Measurements from ENCODE around the gene PDLIM3.
"Not testable (repeated sequence)": the region's sequence is repeated elsewhere in the genome, so short reads cannot be mapped to it uniquely, and the experiment has no call there.

PDLIM3 gene

DNA sequence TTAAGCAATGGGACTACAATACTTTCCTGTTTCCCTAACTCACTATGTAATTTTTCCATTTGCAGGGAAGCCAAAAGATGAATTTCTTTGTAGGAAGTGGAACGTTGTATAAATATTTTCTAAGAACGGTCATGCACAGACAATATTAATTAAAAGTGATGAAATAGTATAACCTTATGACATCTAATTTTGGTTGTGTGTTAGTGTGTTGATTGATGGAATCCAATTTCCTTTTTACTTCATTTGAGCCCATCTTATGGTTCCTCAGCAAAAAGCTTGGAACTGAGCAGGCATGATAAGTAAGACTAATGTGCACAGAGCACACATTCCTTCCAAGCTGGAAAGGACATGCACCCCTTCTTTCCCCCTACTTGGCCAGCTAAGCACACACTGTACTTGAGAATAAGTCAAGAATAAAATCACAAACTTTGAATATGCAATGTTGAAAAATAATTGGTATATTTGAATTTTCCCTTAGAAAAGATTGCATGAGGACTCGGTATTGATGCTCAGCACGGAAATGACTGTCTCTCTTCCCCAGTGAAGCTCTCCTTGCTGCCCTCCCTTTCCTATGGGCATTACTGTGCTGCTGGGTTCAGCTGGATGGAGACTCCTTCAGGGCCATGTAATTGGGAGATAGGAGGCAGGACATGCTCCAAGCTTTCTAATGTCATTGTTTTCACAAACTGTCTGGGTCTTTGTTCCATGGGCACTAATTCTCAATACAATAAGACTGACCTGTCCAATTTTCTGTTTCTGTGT lies 19.2 kb upstream of the PDLIM3 start:
- no peak for DNase-seq (ENCODE audit: low read depth)

- no peak for DNase-seq (ENCODE audit: low read depth)
These were observed 16.9 kb upstream of the PDLIM3 start for GRCh38 chr4:185552254-185552653.

GRCh38 chr4:185550933-185551332 lies 15.6 kb upstream of the PDLIM3 start:
- no peak for DNase-seq (ENCODE audit: low read depth)

GRCh38 chr4:185549095-185549639 lies 13.9 kb upstream of the PDLIM3 start:
- DNase-seq (ENCODE audit: low read depth), result no peak

DNA sequence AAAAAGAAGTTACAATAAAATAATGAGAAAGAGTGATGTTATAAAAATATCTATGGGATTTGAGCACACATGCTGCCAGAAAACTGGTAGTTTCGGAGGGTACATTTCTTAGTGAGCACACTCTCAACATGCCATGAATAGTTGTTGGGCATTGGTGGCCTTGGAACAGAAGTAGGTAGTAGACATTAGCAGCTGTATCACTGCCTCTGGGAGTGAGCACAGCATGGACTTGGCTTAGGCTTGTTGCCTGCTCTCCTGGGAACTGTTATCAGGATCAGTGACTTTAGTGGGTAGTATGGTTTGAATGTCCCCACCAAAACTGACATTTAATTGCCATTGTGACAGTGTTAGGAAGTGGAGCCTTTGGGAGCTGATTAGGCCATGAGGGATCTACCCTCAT lies 13.3 kb upstream of the PDLIM3 start:
- DNase-seq (ENCODE audit: low read depth), result no peak

DNA sequence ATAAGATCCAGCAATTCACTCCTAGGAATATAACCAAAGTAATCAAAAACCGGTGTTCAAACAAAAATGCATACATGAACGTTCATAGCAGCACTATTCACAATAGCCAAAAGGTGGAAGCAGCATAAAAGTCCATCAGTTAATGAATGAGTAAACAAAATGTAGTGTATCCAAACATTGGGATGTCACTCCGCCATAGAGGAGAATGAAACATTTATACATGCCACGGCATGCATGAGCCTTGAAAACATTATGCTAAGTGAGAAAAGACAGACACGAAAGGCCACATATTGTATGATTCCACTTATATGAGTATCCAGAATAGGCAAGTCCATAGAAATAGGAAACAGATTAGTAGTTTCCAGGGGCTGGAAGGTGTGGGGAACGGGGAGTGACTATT lies 11.0 kb upstream of the PDLIM3 start:
- no peak for DNase-seq (ENCODE audit: low read depth)

DNA sequence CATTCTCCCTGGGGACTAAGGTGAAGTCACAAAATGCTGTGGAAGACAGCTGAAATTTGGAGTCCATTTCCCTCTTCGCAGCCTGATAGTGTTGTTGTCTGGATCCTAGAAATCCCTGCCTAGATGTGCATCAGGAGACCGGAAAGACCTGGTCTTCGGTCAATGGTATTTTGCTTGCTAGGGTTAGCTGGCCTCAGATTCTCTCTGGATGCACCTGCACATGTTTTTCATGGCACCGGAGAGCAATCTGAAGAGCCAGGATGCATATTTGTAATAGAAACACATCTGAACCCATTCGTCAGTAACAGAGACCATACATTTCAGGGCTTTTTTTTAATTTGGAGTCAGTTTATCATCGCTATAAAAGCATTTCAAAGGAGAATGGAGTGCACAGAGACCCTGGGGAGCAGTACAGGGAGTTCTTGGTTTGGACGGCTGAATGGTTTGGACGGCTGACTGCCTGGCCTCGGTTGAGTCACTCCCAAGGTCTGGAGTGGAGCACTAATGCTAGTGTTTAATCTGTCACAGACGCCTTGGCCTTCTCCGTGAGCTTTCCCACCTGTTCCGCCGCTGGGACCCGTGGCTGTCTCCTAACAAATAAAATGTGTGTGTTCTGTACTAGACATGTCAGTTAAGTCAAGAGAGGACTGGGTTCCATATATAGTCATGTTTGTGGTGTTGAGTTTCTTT lies 7.5 kb upstream of the PDLIM3 start:
- DNase-seq (ENCODE audit: low read depth), result no peak

DNA sequence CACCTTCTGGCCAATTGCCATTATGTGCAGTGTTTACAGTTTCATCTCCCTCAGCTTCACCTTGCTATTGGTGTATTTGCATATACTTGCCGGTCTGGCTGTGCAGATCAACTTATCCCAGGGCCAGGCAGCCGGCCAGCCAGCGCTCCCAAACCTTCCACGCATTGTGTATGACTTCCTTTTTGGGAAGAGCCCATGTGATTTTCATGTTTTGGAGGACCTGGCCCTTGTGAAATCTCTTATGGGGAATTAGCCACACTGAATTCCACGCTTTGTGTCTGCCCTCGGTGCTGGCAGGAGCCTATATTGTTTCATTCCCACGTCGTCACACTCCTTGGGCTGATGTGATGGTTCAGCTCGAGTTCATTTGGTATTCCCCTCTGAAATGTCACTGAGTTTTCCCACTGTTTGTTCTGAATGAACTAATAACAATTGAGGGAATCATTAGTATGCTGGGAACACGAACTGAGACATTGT lies 6.0 kb upstream of the PDLIM3 start:
- no peak for DNase-seq (ENCODE audit: low read depth)

DNA sequence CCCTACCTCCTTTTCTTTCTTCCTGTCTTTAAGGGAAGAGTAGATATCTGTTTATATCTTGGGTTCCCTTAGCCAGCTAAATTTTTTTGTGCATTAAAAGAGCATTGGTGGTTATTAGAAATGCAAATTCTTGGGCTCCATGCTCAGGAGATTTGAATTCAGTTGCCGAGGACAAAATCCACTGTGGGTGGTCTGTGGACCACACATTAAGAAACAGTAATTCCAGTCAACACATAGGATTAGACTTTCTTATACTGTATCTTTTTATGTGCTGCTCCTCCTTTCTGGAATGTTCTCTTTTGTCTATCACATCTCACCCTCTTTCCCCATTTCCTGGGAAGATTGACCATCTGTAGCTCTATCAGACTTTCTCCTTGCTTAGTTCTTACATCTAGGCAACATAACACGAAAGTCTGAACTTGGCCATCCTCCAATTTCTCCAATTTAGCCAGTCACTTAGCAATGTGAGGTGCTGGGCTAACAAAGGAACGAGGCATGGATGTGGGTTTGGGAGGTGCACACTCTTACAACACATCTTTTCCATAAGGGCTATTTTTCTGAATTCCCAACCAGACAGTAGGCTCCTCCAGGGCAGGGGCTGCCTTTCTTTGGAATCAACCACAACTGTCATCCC lies 5.3 kb upstream of the PDLIM3 start:
- no peak for DNase-seq (ENCODE audit: low read depth)

GRCh38 chr4:185540040-185540439 lies 4.7 kb upstream of the PDLIM3 start:
- DNase-seq (ENCODE audit: low read depth), result no peak

- DNase-seq (ENCODE audit: low read depth), result no peak
These were observed 3.5 kb upstream of the PDLIM3 start for GRCh38 chr4:185538806-185539205.

GRCh38 chr4:185536411-185536709 lies 1.1 kb upstream of the PDLIM3 start:
- no peak for DNase-seq (ENCODE audit: low read depth)

- no peak for DNase-seq (ENCODE audit: low read depth)
These were observed 504 bp upstream of the PDLIM3 start for GRCh38 chr4:185535612-185536410.

- DNase-seq (ENCODE audit: low read depth), result no peak
These were observed 819 bp downstream of the PDLIM3 start for GRCh38 chr4:185534511-185534865.

DNA sequence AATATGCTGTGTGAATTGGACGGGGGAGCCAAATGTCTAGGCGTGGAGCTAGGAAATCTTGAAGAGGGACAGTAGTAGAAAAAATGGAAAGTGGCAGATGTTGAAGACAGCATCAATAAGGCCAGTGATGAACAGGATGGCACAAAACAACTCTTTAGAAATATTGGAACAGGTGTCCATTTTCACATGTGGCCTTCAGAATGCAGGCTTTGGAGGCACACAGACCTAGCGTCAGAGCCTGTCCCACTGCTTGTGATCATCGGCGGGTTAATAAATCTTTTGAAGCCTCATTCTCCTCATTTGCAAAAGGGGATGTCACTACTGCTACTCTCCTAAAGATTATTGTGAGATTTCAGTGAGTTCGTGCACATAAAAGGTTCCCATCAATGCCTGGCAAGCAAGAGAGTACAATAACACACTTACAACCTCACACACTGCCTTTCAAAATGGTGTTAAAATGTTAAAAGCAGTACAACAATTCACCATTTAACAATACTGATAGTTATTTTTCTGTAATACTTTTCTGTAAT lies 2.4 kb downstream of the PDLIM3 start:
- no peak for DNase-seq (ENCODE audit: low read depth)

- DNase-seq (ENCODE audit: low read depth), result no peak
These were observed 3.0 kb downstream of the PDLIM3 start for GRCh38 chr4:185532293-185532692.

- DNase-seq (ENCODE audit: low read depth), result not testable (repeated sequence)
These were observed 3.7 kb downstream of the PDLIM3 start for GRCh38 chr4:185531654-185532053.

DNA sequence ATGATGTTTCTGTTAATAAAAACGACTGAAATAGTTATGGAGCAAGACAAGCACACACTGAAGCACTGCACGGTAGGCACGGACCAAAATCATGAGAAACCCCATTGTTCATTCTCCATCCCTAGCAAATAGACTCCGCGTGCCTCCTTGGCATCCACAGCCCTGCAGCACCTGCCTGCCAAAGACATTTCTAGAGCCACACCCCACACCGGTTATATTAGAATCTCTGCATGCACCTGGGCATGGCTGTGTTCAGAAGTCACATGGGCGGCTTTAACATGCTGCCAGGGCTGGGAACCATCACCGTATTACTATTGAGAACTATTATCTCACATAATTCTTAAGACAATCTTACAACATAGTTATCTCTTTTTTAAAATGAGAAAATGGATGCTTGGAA lies 5.9 kb downstream of the PDLIM3 start:
- DNase-seq (ENCODE audit: low read depth), result no peak

GRCh38 chr4:185524888-185525863 lies 10.1 kb downstream of the PDLIM3 start:
- DNase-seq (ENCODE audit: low read depth), result no peak

DNA sequence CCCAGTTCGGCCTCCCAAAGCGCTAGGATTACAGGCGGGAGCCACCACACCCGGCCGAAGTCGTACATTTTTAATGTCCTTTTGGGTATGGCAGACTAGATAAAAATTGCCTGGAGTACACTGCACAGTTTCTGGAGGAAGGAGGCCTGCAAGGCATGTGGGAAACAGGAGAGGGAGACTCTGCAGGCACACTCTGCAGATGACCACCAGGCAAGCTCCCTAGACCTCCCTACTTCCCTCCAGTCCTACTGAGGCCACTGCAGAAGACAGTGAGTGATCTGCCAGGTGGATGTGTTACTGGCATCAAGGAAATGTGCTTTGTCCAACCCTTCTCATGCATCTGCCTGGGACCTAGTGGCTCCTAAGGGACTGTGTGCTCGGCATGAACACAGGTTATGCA lies 11.4 kb downstream of the PDLIM3 start:
- no peak for DNase-seq (ENCODE audit: low read depth)

GRCh38 chr4:185522451-185522850 lies 12.9 kb downstream of the PDLIM3 start:
- DNase-seq (ENCODE audit: low read depth), result no peak

Data from stimulated activated CD8-positive, alpha-beta memory T cell treated with anti-CD3 and anti-CD28 coated beads, Interleukin-12 subunit alpha, Interleukin-12 subunit beta, amount 100 ng/mL, for 4 hours (primary cell).